Nephron progenitor cell (in vitro differentiated cells): ENCODE data around the gene KHSRP.

ENCODE experiments used
- DNase-seq: peaks from one replicate; pipeline ENCODE4 v3.0.0; 2021
- H3K27ac Mint-ChIP-seq: 2 replicates; pipeline ENCODE4 v1.8.0; 2021; ENCODE audit warnings: mild to moderate bottlenecking, moderate library complexity, mixed read lengths
- H3K27me3 Mint-ChIP-seq: 2 replicates; pipeline ENCODE4 v1.8.0; 2021; ENCODE audit warnings: mild to moderate bottlenecking, low read depth, mixed read lengths; ENCODE audit not compliant: poor library complexity
- H3K36me3 Mint-ChIP-seq: 2 replicates; pipeline ENCODE4 v1.8.0; 2021; ENCODE audit warnings: low read depth, mixed read lengths
- H3K4me1 Mint-ChIP-seq: 2 replicates; pipeline ENCODE4 v1.8.0; 2021; ENCODE audit warnings: mixed read lengths
- H3K4me3 Mint-ChIP-seq: 2 replicates; pipeline ENCODE4 v1.8.0; 2021; ENCODE audit warnings: mild to moderate bottlenecking, moderate library complexity, mixed read lengths
- H3K9me3 Mint-ChIP-seq: 2 replicates; pipeline ENCODE4 v1.8.0; 2021; ENCODE audit warnings: mild to moderate bottlenecking, moderate library complexity, mixed read lengths
- TF ChIP-seq, protein P1 (sequence below): fragments of 200-600 bp; sonication (generic); IDR thresholded peaks from 2 replicates; pipeline ENCODE4 v1.5.0; 2021; ENCODE audit warnings: antibody characterized with exemption

The KHSRP gene

DNA sequence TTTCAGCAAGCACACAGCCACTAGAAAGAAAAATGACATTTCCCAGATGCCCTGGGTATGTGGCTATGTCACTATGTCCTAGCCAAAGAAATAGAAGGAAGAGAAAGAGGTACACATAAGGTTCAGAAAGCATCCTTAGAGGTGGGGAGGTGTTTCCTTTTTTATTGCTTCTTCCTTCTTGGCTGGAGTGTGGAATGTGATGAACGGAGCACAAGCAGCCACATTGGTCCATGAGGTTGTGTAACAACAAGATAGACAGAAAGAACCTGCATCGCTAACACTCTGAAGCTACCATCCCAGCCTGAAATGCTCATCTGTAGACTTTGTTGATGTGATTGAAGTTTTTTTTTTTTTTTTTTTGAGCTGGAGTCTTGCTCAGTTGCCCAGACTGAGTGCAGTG, 28.3 kb upstream of the KHSRP start:
- peaks cover 29% of the 10 kb centered on the region for H3K9me3 Mint-ChIP-seq
- DNase-seq, result no peak
- H3K36me3 Mint-ChIP-seq, result peaks cover 67% of the 10 kb centered on the region
- H3K4me1 Mint-ChIP-seq, result peaks cover 7% of the 10 kb centered on the region
- no peak overlapping the region for H3K27ac Mint-ChIP-seq
- peaks cover 9% of the 10 kb centered on the region for H3K27me3 Mint-ChIP-seq
- TF ChIP-seq, protein P1, sequence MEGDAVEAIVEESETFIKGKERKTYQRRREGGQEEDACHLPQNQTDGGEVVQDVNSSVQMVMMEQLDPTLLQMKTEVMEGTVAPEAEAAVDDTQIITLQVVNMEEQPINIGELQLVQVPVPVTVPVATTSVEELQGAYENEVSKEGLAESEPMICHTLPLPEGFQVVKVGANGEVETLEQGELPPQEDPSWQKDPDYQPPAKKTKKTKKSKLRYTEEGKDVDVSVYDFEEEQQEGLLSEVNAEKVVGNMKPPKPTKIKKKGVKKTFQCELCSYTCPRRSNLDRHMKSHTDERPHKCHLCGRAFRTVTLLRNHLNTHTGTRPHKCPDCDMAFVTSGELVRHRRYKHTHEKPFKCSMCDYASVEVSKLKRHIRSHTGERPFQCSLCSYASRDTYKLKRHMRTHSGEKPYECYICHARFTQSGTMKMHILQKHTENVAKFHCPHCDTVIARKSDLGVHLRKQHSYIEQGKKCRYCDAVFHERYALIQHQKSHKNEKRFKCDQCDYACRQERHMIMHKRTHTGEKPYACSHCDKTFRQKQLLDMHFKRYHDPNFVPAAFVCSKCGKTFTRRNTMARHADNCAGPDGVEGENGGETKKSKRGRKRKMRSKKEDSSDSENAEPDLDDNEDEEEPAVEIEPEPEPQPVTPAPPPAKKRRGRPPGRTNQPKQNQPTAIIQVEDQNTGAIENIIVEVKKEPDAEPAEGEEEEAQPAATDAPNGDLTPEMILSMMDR, result no peak
- H3K4me3 Mint-ChIP-seq, result no peak overlapping the region

DNA sequence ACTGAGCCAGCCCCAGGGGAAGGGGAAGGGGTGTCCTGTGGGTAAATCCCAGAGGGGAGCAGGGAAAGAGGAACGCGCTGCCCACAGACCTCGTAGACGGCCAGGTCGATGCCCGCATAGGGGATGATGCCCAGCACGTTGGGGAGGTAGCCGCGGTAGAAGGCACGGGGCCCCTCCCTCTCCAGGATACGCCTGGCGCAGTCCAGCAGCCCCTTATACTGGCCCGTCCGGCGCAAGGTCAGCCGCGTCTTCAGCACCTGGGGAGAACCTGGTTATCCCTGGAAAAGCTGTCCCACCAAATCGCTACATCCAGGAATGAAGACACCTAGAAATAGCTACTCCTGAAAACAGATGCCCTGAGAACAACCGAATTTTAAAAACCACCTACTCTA, 27.6 kb upstream of the KHSRP start:
- Mint-ChIP-seq H3K9me3 (peaks cover 29% of the 10 kb centered on the region), H3K36me3 (peaks cover 67% of the 10 kb centered on the region), H3K27ac (no peak overlapping the region), H3K4me1 (peaks cover under 1% of the 10 kb centered on the region), H3K4me3 (no peak overlapping the region), H3K27me3 (peaks cover 5% of the 10 kb centered on the region)
- DNase-seq, result no peak
- TF ChIP-seq, protein P1, result no peak

- no peaks in the 10 kb centered on the region for H3K4me1 Mint-ChIP-seq
- no peak overlapping the region for H3K27ac Mint-ChIP-seq
- H3K4me3 Mint-ChIP-seq, result no peak overlapping the region
- peaks cover 29% of the 10 kb centered on the region for H3K9me3 Mint-ChIP-seq
- TF ChIP-seq, protein P1, result no peak
- peaks cover 5% of the 10 kb centered on the region for H3K27me3 Mint-ChIP-seq
- H3K36me3 Mint-ChIP-seq, result peaks cover 67% of the 10 kb centered on the region
- no peak for DNase-seq
Measured at GRCh38 chr19:6451583-6452222, 27.1 kb upstream of the KHSRP start.

DNA sequence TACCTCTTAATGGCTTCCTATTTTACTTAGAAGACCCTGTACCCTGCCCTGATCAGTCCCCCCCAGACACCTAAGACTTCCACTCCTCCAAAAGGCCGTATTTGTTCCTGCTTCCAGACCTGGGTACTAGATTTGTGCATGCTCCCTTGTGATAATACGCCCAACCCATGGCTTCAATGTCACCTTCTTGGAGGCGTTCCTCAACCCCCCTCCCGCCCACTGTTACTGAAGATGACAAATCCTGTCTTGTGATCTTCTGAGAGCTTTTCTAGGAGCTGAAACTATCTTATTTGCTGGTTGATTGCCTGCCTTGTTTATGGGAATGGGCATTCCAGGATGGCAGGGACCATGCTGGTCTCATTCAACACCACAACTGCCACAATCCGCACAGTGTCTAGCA, 25.6 kb upstream of the KHSRP start:
- Mint-ChIP-seq H3K9me3 (peaks cover 39% of the 10 kb centered on the region), H3K36me3 (peaks cover 67% of the 10 kb centered on the region), H3K27ac (no peak overlapping the region), H3K4me3 (no peak overlapping the region), H3K27me3 (peaks cover 5% of the 10 kb centered on the region), H3K4me1 (no peaks in the 10 kb centered on the region)
- DNase-seq, result no peak
- TF ChIP-seq, protein P1, result no peak

DNA sequence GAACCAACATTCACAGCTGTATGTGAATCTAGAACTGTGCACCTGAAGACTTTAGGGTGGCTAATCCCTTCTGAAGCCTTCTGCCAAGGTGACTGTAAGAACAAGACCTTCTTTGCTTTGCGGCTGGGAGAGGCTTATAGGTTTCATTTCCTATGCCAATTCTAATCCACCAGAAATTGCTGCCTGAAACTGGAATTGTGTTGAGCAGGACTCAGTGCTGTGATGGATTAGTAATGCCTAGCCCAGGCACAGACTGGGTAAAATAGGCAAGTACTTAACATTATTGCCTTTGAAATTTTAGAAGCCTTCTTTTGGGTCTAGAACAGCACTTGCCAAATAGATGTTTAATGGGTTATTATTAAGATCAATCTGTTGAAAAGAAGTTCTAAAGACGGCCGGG, 23.4 kb upstream of the KHSRP start:
- TF ChIP-seq, protein P1, result no peak
- Mint-ChIP-seq H3K4me3 (no peak overlapping the region), H3K27ac (no peak overlapping the region), H3K9me3 (peaks cover 19% of the 10 kb centered on the region), H3K27me3 (peaks cover 5% of the 10 kb centered on the region), H3K36me3 (peaks cover 48% of the 10 kb centered on the region), H3K4me1 (no peaks in the 10 kb centered on the region)
- DNase-seq, result no peak

GRCh38 chr19:6446452-6446851, 21.8 kb upstream of the KHSRP start:
- H3K4me3 Mint-ChIP-seq, result no peak overlapping the region
- TF ChIP-seq, protein P1, result no peak
- peaks cover 5% of the 10 kb centered on the region for H3K27me3 Mint-ChIP-seq
- peaks cover 15% of the 10 kb centered on the region for H3K9me3 Mint-ChIP-seq
- H3K36me3 Mint-ChIP-seq, result peaks cover 34% of the 10 kb centered on the region
- no peak overlapping the region for H3K27ac Mint-ChIP-seq
- no peak for DNase-seq
- H3K4me1 Mint-ChIP-seq, result no peaks in the 10 kb centered on the region
